Measurements from ENCODE around the gene C17orf50.

Gene C17orf50

DNA sequence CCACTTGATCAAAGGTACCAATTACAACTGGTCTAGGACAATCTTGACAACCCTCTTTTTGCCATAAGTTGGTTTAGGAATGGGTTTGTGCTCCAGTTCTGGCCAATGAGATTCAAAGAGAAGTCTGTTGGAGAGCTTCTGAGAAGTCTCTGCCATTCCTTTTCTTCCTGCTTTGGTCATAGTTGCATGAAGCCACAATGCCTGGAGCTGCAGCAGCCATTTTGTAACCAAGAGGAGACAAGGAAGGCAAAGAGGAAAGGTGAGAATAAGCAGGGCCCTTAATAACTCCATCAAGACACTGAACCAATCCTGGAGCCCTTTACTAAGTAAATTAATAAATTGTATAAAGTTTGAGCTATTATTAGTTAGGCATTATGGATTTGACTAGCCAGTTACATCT lies 3.4 kb upstream of the C17orf50 start:
- no peak overlapping the region for H3K9ac ChIP-seq (ENCODE audit: low read length)
- no peak overlapping the region for H3K27ac ChIP-seq (ENCODE audit: low read depth, low read length)
- no peaks in the 10 kb centered on the region for H3K4me1 ChIP-seq (ENCODE audit: insufficient read depth, low read length)
- no peak overlapping the region for H3K4me3 ChIP-seq (ENCODE audit: low read depth in 1 of 2, low read length in 2 of 2)
- H3K9me3 ChIP-seq (ENCODE audit: low read length): no peaks in the 10 kb centered on the region
- no peaks in the 10 kb centered on the region for H3K36me3 ChIP-seq (ENCODE audit: insufficient read depth, low read length)
- peaks cover 0 to 4% of the 10 kb centered on the region in 2 donors for H3K27me3 ChIP-seq (ENCODE audit: control insufficient read depth in 1 of 2, insufficient read depth in 2 of 2, low read length in 2 of 2)

DNA sequence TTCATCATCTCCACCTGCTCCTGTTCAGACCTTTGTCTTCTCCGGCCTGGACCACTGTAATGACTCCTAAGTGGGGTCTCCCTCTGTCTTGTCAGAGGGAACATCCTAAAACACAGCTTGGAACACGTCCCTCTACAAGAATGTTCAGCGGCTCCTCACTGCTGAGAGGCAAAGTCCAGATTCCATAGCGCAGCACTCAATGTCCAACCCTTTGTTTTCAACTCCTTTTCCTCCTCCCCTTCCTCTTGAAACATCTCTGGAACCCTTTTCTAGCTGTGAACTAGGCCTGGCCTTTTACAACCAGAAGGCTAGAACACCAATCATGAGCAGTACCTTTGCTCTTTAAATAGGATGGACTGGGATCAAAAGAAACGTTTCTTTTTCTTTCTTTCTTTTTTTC lies 914 bp downstream of the C17orf50 start:
- Histone ChIP-seq H3K36me3 (ENCODE audit: insufficient read depth, low read length) (no peaks in the 10 kb centered on the region), H3K27me3 (ENCODE audit: control insufficient read depth in 1 of 2, insufficient read depth in 2 of 2, low read length in 2 of 2) (no peaks in the 10 kb centered on the region), H3K4me3 (ENCODE audit: low read depth in 1 of 2, low read length in 2 of 2) (no peak overlapping the region), H3K27ac (ENCODE audit: low read depth, low read length) (no peak overlapping the region), H3K4me1 (ENCODE audit: insufficient read depth, low read length) (peaks cover 10% of the 10 kb centered on the region), H3K9me3 (ENCODE audit: low read length) (no peaks in the 10 kb centered on the region), H3K9ac (ENCODE audit: low read length) (no peak overlapping the region)

DNA sequence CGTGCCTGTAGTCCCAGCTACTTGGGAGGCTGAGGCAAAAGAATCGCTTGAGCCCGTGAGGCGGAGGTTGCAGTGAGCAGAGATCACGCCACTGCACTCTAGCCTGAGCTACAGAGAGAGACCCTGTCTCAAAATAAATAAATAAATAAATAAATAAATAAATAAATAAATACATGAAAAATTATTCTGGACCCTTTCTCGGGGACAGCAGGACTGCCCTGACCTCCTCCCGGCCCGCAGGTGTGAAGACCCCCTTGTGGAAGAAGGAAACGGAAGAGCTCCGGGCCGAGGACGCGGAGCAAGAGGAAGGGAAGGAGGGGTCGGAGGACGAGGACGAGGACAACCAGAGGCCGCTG lies 3.1 kb downstream of the C17orf50 start:
- H3K36me3 ChIP-seq (ENCODE audit: insufficient read depth, low read length): no peaks in the 10 kb centered on the region
- no peak overlapping the region for H3K27ac ChIP-seq (ENCODE audit: low read depth, low read length)
- no peak overlapping the region for H3K9ac ChIP-seq (ENCODE audit: low read length)
- H3K9me3 ChIP-seq (ENCODE audit: low read length): no peaks in the 10 kb centered on the region
- H3K27me3 ChIP-seq (ENCODE audit: control insufficient read depth in 1 of 2, insufficient read depth in 2 of 2, low read length in 2 of 2): no peaks in the 10 kb centered on the region
- peak overlapping the region in 1 of 2 donors; percentile 39 for H3K4me3 ChIP-seq (ENCODE audit: low read depth in 1 of 2, low read length in 2 of 2)
- peaks cover 10% of the 10 kb centered on the region for H3K4me1 ChIP-seq (ENCODE audit: insufficient read depth, low read length)

DNA sequence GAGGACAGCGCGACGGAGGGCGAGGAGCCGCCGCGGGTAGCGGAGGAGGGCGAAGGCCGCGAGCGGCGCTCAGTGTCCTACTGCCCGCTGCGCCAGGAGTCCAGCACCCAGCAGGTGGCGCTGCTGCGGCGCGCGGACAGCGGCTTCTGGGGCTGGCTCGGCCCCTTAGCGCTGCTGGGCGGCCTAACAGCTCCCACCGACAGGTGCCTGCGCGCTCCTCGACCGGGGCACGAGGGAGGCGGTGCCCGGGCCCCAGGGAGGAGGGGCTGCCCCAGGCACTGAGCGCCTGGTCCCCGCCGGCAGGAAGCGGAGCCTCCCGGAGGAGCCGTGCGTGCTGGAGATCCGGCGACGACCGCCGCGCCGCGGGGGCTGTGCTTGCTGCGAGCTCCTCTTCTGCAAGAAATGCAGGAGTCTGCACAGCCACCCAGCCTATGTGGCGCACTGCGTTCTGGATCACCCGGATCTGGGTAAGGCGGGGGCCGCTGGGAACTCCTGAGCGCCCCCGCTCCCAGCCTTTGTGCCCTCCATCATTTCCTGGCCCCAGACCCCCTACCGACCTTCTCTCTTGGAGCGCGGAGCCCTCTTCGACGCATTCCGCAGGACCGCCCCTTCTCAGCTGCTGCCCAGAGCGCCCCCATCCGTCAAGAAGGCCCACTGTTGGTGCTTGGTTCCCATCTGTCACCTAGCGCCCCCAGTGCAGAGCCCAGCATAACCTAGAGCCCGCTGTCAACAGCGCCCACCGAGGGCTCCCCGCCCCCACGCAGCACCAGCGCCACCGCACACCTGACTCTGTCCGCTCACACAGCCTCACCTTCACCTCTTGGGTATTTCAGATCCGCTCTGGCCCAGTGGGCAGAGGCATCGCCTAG lies 3.7 kb downstream of the C17orf50 start:
- Histone ChIP-seq H3K36me3 (ENCODE audit: insufficient read depth, low read length) (no peaks in the 10 kb centered on the region), H3K9ac (ENCODE audit: low read length) (no peak overlapping the region), H3K9me3 (ENCODE audit: low read length) (no peaks in the 10 kb centered on the region), H3K4me1 (ENCODE audit: insufficient read depth, low read length) (peaks cover 10% of the 10 kb centered on the region), H3K27ac (ENCODE audit: low read depth, low read length) (peak overlapping the region; percentile 55), H3K4me3 (ENCODE audit: low read depth in 1 of 2, low read length in 2 of 2) (peak overlapping the region; percentile 39 to 60), H3K27me3 (ENCODE audit: control insufficient read depth in 1 of 2, insufficient read depth in 2 of 2, low read length in 2 of 2) (no peaks in the 10 kb centered on the region)

DNA sequence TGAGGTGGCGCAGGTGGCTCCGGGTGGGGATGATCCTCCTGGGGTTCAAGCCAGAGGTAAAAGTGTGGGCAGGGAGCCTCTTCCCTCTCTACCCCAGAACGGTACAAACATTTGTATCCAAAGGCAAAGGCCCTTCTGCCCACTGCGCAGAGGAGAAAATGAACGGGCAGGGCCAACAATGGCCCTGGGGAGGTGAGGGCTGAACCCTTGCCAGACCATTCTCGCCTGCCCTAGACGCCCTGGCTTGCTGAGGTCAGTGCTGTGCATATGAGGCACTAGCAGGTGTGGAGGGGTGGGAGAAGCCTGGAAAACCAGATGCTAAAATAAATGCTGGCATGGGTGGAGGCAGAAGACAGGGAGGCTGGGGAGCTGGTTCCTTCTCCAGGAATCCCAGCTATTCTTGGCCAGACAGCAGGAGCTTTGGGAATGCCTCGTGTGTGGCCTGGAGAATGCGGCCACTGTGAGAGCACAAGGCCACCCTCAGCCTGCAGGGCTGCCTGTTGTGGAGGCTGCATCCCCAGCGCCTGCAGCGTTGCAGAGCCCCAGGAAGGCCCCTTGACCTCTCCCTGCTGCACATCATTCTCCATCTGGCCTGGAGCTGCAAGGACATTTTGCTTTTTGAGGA lies 4.5 kb downstream of the C17orf50 start:
- H3K9ac ChIP-seq (ENCODE audit: low read length): no peak overlapping the region
- H3K27me3 ChIP-seq (ENCODE audit: control insufficient read depth in 1 of 2, insufficient read depth in 2 of 2, low read length in 2 of 2): no peaks in the 10 kb centered on the region
- H3K4me1 ChIP-seq (ENCODE audit: insufficient read depth, low read length): peaks cover 10% of the 10 kb centered on the region
- no peaks in the 10 kb centered on the region for H3K9me3 ChIP-seq (ENCODE audit: low read length)
- no peak overlapping the region for H3K27ac ChIP-seq (ENCODE audit: low read depth, low read length)
- H3K4me3 ChIP-seq (ENCODE audit: low read depth in 1 of 2, low read length in 2 of 2): peak overlapping the region in 1 of 2 donors; percentile 60
- H3K36me3 ChIP-seq (ENCODE audit: insufficient read depth, low read length): no peaks in the 10 kb centered on the region

DNA sequence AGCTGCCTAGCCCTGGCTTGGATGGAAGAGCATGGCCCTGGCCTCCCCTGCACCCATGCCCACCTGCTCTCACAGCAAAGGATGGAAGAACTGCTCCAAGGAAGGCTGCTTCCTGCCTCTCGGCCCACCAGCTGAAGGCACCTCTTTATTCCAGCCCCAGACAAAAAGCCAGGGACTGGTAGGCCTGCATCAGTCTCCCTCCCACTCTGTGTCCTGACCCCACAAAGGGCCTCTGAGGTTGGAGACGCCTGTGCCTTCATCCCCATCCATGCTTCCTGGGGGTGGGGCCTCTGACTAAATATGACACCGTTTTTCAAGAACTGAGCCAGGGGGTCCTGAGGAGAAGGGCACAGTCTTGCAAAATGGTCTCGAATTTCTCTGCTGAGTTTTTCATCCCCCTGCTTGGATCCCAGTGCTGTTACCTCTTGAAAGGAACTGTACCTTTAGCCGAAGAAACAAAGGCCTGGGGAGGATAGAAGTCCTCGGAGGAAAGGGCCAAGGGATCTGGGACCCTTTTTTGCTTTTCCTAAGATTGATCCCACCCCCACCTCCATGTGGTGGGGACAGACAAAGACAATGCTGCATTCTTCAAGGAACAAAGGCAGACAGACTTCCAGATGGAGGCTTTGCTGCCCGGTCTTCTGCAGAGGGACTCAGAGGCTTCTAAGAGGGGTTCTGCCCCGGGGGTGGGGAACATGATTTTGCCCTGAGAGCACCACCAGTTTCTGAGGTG lies 5.2 kb downstream of the C17orf50 start:
- no peak overlapping the region for H3K9ac ChIP-seq (ENCODE audit: low read length)
- H3K4me1 ChIP-seq (ENCODE audit: insufficient read depth, low read length): peaks cover 10% of the 10 kb centered on the region
- no peaks in the 10 kb centered on the region for H3K9me3 ChIP-seq (ENCODE audit: low read length)
- no peak overlapping the region for H3K27ac ChIP-seq (ENCODE audit: low read depth, low read length)
- no peak overlapping the region for H3K4me3 ChIP-seq (ENCODE audit: low read depth in 1 of 2, low read length in 2 of 2)
- H3K36me3 ChIP-seq (ENCODE audit: insufficient read depth, low read length): no peaks in the 10 kb centered on the region
- no peaks in the 10 kb centered on the region for H3K27me3 ChIP-seq (ENCODE audit: control insufficient read depth in 1 of 2, insufficient read depth in 2 of 2, low read length in 2 of 2)

DNA sequence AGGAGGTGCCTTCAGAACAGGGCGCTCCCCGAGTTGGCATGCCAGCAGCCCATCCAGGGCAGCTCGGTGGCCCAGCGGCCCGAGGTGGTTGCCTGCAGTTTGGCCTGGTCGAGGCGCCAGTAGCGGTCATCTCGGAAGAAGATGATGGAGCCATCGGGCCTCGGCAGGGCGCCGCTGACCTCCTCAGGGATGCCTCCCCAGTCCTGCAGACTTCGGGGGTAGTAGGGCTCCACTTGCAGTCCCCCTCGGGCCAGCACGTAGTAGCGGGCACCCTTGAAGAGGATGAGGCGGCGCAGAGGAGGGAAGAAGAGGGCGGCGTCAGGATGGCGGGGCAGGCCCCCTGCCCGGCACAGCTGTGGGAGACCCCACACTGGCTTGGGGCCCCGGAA lies 5.8 kb downstream of the C17orf50 start:
- H3K36me3 ChIP-seq (ENCODE audit: insufficient read depth, low read length): no peaks in the 10 kb centered on the region
- peaks cover 10% of the 10 kb centered on the region for H3K4me1 ChIP-seq (ENCODE audit: insufficient read depth, low read length)
- no peaks in the 10 kb centered on the region for H3K27me3 ChIP-seq (ENCODE audit: control insufficient read depth in 1 of 2, insufficient read depth in 2 of 2, low read length in 2 of 2)
- H3K4me3 ChIP-seq (ENCODE audit: low read depth in 1 of 2, low read length in 2 of 2): no peak overlapping the region
- H3K27ac ChIP-seq (ENCODE audit: low read depth, low read length): no peak overlapping the region
- H3K9me3 ChIP-seq (ENCODE audit: low read length): no peaks in the 10 kb centered on the region
- no peak overlapping the region for H3K9ac ChIP-seq (ENCODE audit: low read length)

DNA sequence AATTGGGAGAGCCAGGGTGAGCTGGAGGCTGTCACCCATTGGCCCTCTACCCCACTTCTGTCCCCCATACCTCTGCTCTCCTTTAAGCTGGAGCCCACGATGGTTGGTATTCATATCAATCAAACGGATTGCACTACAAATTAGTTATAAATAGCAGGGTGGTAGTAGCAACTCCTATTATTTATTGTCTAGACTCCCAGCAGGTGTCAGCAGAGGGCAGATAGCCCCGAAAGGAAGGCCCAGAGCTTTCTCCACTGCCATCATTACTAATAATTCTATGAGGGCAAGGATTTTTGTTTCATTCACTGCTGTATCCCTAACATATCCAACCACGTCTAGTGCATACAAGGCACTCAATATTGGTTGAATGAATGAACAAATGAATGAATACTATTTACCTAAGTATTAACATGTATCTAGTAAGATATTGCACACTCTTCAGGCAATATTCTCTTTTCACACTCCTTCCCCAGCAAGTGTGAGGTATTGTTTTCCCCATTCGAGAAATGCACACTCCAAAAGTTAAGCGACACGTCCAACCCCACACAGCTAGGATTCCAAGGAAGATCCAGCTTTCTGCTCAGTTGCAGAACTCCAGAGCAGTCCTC lies 6.3 kb downstream of the C17orf50 start:
- H3K27ac ChIP-seq (ENCODE audit: low read depth, low read length): no peak overlapping the region
- H3K9me3 ChIP-seq (ENCODE audit: low read length): no peaks in the 10 kb centered on the region
- H3K4me1 ChIP-seq (ENCODE audit: insufficient read depth, low read length): peaks cover 10% of the 10 kb centered on the region
- no peaks in the 10 kb centered on the region for H3K36me3 ChIP-seq (ENCODE audit: insufficient read depth, low read length)
- H3K27me3 ChIP-seq (ENCODE audit: control insufficient read depth in 1 of 2, insufficient read depth in 2 of 2, low read length in 2 of 2): no peaks in the 10 kb centered on the region
- no peak overlapping the region for H3K9ac ChIP-seq (ENCODE audit: low read length)
- H3K4me3 ChIP-seq (ENCODE audit: low read depth in 1 of 2, low read length in 2 of 2): no peak overlapping the region

DNA sequence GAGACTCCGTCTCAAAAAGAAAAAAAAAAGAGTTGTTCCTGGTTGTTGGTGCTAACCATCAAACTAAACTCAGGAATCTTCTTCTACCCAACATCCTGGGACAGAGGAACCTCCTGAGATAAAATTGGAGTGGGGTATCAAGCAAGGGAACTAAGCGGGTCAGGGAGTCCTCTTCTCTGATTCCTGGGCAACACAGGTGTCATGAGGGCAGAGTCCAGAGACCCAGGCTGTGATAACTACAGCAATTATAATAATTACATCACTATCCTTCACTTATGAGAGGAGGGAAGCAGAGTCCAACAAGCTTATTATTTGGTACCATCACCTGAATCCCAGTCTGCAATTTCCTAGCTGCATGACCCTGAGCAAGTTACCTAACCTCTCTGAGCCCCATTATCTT lies 8.1 kb downstream of the C17orf50 start:
- H3K36me3 ChIP-seq (ENCODE audit: insufficient read depth, low read length): no peaks in the 10 kb centered on the region
- no peaks in the 10 kb centered on the region for H3K9me3 ChIP-seq (ENCODE audit: low read length)
- no peaks in the 10 kb centered on the region for H3K27me3 ChIP-seq (ENCODE audit: control insufficient read depth in 1 of 2, insufficient read depth in 2 of 2, low read length in 2 of 2)
- no peak overlapping the region for H3K4me3 ChIP-seq (ENCODE audit: low read depth in 1 of 2, low read length in 2 of 2)
- peaks cover 20% of the 10 kb centered on the region for H3K4me1 ChIP-seq (ENCODE audit: insufficient read depth, low read length)
- H3K27ac ChIP-seq (ENCODE audit: low read depth, low read length): no peak overlapping the region
- H3K9ac ChIP-seq (ENCODE audit: low read length): no peak overlapping the region

DNA sequence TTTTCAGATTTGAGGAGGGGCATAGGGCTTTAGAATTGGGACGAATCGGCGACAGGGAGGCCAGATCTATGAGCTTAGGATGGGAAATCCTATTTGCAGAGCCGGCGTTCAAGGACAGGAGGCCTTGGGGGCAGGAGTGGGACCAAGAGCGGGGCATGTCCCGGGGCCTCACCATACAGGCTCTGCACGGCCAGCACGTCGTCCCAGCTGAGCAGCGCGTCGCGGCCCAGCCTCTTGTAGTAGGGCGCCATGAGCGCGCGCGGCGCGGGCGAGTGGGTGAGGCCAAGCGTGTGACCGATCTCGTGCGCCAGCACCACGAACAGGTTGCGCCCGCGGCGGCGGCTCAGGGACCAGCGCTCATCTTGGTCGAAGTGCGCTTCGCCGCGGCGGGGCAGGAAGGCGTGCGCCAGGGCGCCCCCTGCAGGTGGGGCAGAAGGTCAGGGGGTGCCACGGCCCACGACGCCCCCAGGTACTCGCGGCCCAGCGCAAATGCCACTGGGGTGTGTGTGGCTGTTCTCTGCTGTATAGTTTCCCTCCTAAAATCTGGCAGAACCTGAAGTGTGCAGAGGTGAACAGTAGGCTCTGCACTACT lies 9.3 kb downstream of the C17orf50 start:
- H3K4me3 ChIP-seq (ENCODE audit: low read depth in 1 of 2, low read length in 2 of 2): no peak overlapping the region
- no peaks in the 10 kb centered on the region for H3K27me3 ChIP-seq (ENCODE audit: control insufficient read depth in 1 of 2, insufficient read depth in 2 of 2, low read length in 2 of 2)
- H3K36me3 ChIP-seq (ENCODE audit: insufficient read depth, low read length): no peaks in the 10 kb centered on the region
- H3K9me3 ChIP-seq (ENCODE audit: low read length): no peaks in the 10 kb centered on the region
- no peak overlapping the region for H3K9ac ChIP-seq (ENCODE audit: low read length)
- H3K27ac ChIP-seq (ENCODE audit: low read depth, low read length): no peak overlapping the region
- peaks cover 25% of the 10 kb centered on the region for H3K4me1 ChIP-seq (ENCODE audit: insufficient read depth, low read length)

DNA sequence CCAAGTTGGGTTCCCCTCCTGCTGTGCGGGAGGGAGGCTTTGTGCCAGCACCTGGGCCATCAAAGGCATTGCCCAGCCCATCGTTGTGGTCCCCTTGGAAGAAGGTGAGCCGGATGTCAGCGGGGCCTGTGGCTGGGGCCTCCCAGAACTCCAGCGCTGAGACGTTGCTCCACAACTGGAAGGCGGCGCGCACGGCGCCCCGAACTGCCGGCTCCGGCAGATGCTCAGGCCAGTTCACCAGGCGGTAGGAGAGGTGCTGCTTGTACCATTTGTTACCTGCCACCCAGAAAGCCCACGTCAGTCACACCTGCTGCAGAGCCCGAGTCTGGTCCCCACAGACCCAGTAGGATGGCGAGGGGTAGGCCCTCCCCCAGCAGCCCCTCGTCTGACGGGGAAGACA lies 12.4 kb downstream of the C17orf50 start:
- H3K9me3 ChIP-seq (ENCODE audit: low read length): no peaks in the 10 kb centered on the region
- no peaks in the 10 kb centered on the region for H3K36me3 ChIP-seq (ENCODE audit: insufficient read depth, low read length)
- peaks cover 29% of the 10 kb centered on the region for H3K4me1 ChIP-seq (ENCODE audit: insufficient read depth, low read length)
- no peak overlapping the region for H3K9ac ChIP-seq (ENCODE audit: low read length)
- peak overlapping the region; percentile 74 for H3K27ac ChIP-seq (ENCODE audit: low read depth, low read length)
- H3K27me3 ChIP-seq (ENCODE audit: control insufficient read depth in 1 of 2, insufficient read depth in 2 of 2, low read length in 2 of 2): no peaks in the 10 kb centered on the region
- no peak overlapping the region for H3K4me3 ChIP-seq (ENCODE audit: low read depth in 1 of 2, low read length in 2 of 2)

Data from muscle layer of colon (tissue), 2 donors.